NCI-H128 (cell line): Measurements from ENCODE around the gene ATG9A.
A peak's percentile ranks its signal among the peaks of the same experiment; 100 is the strongest.
"Not testable (repeated sequence)": the region's sequence is repeated elsewhere in the genome, so short reads cannot be mapped to it uniquely, and the experiment has no call there.

ENCODE experiments used
- DNase-seq: peaks from one replicate; lab custom pipeline; 2025; ENCODE audit not compliant: unreplicated experiment; lab: John Stamatoyannopoulos, UW

ATG9A gene, protein sequence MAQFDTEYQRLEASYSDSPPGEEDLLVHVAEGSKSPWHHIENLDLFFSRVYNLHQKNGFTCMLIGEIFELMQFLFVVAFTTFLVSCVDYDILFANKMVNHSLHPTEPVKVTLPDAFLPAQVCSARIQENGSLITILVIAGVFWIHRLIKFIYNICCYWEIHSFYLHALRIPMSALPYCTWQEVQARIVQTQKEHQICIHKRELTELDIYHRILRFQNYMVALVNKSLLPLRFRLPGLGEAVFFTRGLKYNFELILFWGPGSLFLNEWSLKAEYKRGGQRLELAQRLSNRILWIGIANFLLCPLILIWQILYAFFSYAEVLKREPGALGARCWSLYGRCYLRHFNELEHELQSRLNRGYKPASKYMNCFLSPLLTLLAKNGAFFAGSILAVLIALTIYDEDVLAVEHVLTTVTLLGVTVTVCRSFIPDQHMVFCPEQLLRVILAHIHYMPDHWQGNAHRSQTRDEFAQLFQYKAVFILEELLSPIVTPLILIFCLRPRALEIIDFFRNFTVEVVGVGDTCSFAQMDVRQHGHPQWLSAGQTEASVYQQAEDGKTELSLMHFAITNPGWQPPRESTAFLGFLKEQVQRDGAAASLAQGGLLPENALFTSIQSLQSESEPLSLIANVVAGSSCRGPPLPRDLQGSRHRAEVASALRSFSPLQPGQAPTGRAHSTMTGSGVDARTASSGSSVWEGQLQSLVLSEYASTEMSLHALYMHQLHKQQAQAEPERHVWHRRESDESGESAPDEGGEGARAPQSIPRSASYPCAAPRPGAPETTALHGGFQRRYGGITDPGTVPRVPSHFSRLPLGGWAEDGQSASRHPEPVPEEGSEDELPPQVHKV

DNA sequence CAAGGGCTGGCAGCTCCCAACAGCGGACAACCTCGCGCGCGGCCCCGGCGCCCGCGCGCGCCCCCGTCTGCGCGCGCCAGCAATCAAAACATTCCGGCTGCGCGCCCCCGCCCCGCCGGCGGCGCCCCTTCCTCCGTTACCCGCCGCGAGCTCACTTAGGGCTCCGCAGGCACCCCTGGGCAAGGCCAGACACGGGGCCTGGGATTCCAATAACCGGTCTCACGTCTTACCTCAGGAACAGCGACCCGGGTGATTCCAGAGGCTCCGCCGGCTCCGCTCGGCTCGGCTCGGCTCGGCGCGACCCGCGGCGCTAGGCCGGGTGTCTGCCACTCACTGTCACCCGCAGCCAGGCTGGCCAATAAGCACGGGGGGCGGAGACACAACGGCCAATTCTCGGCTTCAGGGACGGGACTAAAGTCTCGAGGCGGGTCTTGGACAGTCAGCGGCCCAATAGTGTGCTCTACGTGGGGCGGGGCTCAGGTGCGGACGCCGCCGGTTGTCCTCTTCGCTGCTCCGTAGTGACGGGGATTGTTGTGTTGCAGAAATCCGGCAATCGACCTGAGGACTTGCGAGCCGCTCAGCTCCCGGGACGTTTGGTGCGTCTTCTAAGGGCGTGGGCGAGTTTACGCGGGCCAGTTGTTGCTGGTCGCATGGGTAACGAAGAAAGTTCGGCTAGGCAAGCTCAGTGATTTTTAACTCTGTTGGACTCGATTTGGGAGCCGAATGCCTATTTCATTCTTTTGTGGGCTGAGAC, at the start of gene ATG9A, which contains the start of gene ANKZF1:
Gene ATG9A, minus strand, starts transcription at position 332 of the 754 bp plus-strand sequence. CDS start 1,612 bp downstream, outside the sequence.
Gene ANKZF1, plus strand, starts transcription at position 502 of the 754 bp plus-strand sequence. CDS start 452 bp downstream, outside the sequence.
- DNase-seq, result peak; percentile 95

DNA sequence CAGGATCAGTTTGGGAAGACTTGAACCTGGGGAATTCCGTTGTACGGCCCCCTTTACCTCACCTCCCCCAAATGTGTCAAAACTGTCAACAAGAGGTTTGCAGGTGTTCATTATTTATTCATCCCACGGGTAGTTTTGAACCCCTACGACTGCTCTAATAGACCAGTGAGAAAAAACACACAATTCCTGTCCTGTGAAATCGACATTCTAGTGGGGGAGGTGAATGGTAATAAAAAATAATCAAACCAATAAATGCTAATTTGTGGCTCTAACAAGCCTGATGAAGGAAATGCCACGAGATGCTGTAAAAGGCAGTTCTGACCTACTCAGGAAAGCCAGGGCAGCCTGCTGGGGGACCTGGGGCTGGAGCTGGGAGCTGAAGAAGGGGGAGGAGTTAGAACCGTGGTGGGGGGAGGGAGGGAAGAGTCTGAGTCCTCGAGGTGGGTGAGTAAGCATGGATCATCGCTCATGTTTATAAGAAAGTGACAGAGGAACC, 49.3 kb upstream of the ATG9A start:
- no peak for DNase-seq

DNA sequence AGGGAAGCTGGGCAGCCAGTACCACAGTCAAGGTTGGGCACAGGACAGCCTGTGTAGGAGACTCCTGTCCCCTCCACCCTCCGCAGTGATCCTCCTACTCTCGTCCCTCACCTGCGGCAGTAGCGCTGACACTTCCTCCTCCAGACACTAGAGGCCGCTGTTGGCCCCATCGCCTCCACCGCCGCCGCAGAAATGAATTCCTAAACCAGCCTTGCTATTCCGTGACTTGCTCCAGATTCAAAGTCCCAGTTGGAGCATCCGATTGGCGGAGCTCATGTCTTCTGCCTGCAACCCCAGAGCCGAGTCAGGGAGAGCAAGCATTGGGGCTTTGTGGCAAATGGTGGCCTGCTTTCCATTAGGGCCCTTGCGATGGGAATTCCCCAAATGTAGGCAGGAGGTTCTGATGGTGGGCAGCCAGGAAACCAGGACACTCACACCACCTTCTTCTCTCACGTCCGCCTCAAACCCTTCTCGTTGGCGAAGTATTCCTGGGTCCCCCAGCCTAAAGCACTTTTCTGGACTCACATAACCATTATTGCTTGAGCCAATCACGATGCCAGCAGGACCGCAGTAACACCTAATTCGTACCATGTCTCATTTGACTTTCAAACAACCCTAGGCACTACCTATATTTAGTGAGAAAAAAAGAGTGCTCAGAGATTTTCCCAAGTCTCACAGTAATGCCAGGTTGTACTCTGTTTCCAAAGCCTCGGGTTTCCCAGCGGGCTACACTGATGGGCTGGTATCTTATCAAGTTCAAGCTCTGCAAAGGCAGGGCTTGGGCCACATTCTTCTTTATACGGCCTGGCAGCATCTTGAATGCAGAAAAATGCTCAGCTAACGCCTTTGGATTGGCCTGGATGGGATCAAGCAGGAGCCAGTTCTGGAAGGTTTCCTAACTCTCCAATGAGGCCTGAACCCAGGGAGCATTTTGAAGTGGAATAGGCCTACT, 48.5 kb upstream of the ATG9A start:
- no peak for DNase-seq

DNA sequence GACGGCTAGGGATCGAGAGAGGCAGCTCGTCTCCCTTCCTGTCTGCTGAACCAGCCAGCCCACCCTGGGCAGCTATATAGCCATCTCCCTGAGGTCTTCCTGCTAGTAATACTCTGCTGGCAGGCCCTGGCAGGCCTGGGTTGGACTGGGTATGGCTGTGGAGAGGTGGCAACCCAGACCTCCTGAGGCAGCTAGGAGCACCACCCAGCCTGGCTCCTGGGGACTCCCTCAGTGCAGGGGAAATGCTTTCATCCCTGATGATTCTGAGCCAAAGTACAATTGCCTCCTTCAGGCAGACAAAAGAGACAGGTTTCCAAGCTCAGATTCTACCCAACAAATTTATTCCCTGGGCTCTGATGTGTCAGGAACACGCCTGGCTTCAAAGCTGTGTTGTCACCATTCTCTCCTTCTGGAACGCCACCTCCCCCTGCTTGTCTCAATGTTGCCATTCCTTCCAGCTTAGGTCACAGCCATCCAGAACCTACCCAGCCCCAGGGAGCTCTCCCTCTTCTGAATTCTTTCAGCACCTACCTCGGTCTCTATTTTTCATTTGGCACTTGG, 45.0 kb upstream of the ATG9A start:
- no peak for DNase-seq

DNA sequence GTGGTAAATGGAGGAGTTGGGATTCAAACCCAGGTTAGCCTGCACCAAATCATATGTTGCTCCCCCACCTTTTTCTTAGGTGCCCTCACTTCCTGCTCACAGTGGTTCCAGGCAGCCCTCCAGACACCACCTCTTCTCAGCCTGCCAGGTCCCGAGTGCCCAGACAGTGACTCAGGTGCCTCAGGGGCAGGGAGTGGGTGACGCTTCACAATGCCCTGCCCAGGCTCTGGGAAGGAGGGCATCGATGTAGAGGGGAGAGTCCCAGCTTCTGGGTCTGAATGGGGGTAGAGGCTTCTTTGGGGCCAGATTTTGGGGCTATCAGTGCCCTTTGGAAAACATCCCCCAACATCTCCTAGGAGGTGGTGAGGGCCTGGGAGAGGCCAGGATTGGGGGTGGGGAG, 44.5 kb upstream of the ATG9A start:
- DNase-seq, result no peak

DNA sequence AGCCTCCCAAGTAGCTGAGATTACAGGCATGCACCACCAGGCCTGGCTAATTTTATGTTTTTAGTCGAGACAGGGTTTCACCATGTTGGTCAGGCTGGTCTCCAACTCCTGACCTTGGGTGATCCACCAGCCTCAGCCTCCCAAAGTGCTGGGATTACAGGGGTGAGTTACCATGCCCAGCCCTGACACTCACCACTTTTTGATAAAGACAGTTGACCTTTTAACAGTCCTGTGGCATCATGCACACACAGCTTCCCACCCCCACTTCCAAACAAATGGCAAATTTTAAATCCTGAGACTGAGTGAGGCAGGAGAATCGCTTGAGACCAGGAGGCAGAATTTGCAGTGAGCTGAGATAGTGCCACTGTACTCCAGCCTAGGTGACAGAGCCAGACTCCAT, 43.6 kb upstream of the ATG9A start:
- no peak for DNase-seq

DNA sequence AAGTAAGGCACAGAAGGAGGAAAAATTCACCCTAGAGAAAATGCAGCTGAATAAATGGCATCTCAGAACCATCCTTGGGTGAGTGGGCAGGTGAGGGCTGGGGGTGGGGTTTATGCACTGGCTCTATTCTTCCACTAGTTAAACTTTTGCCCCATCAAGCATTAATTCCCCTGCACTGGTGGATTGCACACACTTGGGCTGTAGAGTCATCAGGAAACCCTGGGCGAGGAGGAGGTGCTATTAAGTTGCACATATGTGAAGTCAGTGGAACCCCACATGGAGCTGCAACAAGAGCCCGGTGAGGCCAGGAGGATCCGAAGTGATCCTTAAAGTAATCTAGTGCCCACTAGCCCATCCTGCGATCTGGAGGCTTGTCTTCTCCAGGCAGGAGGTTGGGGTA, 42.9 kb upstream of the ATG9A start:
- DNase-seq, result no peak

DNA sequence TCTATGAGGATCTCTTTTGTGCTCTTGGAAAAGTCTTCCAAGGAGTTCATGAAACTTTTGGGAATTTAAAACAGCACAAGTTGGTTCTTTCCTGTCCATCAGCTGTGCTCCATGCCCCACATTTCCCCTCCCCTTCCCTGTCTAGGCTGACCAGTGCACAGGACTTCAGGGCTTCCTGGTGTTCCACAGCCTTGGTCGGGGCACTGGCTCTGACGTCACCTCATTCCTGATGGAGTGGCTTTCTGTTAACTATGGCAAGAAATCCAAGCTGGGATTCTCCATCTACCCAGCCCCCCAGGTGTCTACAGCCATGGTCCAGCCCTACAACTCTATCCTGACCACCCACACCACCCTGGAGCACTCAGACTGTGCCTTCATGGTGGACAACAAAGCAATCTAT, 41.6 kb upstream of the ATG9A start:
- no peak for DNase-seq

DNA sequence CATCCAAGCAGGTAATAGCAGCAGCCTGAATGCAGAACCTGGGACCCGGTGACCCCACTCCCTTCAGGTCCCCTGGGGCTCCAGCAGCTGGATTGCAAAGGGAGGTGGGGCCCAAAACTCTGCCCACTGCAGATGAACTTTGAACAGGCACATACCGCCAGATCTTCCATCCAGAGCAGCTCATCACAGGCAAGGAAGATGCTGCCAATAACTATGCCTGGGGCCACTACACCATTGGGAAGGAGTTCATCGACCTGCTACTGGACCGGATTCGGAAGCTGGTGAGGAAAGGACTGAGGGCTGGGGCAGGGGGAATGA, 40.6 kb upstream of the ATG9A start:
- DNase-seq, result no peak

DNA sequence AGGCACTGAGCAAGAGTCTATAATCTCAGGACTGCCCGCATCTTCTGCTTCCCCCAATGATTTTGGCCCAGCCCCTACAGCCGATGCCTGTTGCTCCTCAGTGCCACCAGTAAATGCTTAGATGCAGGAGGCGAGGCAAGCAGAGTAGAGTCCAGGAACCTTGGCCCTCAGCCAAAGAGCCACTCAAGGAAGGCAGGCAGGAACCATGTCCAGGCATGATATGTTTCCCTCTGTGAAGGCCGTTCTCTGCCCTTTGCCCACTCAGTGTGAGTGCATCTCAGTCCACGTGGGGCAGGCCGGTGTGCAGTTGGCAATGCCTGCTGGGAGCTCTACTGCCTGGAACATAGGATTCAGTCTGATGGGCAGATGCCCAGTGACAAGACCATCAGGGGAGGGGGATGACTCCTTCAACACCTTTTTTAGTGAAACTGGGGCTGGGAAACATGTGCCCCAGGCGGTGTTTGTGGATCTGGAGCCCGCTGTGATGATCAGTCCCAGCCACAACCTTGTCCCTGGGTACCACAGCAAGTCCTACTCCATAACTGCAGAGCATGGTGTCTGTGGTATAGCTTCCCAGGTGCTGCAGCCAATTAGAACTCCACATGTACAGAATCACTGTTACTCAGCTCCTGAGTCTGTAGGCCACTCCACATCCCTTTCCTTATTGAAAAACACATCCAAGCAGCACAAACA, 40.1 kb upstream of the ATG9A start:
- no peak for DNase-seq

DNA sequence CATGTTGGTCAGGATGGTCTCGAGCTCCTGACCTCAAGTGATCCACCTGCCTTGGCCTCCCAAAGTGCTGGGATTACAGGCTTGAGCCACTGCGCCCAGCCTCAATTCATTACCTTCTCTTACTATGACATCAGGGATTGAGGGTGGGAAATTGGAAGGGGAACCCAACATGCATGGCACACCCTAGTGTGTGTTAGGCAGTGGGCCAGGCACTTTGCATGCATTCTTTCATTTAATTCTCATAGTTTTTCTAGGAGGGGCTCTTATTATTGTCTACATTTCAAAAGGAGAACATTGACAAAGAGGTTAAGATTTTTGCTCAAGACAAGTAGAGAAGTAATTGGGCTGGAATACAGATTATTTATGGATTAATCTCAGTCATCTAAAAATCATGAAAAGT, 38.9 kb upstream of the ATG9A start:
- DNase-seq, result no peak

DNA sequence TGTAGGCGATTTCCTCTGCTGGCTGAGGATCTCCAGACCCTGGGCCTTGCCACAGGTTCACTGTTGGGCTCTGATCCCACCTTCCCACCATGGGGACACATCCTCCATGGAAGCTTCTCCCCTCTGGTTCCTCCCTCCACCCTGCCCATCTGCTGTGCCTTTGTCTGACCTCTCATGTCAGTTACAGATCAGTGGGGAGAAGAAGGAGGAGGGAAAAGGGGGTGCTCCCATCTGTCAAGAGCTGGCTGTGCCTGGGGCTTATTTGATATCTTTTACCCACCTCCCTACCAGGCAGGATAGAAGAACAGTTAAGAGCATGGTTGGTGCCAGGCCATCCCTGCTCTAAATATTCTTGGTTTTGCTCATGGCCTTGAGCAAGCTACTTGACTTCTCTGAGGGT, 37.5 kb upstream of the ATG9A start:
- DNase-seq, result no peak

DNA sequence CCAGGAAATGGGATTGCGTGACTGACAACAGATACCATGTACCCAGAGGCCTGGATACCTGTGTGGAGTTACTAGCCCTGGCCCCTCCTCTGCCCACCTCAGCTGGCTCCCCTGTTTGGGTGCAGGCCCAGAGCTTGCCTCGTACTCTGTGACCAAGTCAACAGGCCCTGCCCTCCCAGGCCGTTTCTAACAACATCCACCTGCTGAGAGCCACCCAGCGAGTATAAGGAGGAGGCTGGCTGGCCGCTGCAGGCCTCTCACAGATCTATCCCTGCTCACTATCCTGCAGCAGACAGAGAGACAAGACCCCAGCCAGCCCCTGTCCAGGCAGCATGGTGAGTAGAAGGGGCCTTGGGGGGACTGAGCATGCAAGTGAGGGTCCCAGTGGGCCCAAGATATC, 36.8 kb upstream of the ATG9A start:
- DNase-seq, result no peak

DNA sequence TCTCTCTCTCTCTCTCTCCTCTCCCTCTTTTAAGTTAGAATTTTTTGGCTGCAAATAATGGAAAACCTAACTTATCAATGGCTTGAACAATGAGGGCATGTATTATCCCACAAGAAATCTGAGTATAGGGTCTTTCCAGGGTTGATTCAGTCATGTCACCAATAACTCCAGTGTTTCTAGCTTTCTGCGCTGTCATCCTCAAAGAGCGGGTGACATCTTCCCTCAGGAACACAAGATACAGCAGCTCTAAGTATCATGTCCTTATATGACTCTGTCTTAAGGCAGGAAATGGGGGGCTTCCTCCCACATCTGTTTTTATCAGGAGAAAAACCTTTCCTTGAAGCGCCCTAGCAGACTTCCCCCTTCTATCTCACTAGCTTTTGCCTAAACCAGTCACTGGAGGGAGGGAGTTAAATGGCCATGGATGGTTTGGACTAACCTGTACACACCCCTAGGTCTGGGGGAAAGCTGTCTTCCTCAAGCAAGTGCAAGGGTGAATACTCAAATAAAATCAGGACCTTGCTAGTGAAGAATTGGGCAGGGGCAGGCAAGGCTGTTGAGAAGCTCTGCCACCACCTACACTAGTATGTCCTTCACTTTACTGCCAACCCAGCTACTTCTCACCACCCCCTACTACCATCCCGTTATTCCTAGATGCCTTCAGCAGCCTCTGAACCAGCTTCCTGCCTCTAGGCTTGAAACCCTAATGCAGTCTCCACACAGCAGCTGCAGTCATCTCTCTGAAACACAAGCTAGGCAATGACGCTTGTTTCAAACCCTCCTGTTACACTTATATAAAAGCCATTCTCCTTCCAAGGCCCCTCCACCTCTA, 31.8 kb upstream of the ATG9A start:
- no peak for DNase-seq

DNA sequence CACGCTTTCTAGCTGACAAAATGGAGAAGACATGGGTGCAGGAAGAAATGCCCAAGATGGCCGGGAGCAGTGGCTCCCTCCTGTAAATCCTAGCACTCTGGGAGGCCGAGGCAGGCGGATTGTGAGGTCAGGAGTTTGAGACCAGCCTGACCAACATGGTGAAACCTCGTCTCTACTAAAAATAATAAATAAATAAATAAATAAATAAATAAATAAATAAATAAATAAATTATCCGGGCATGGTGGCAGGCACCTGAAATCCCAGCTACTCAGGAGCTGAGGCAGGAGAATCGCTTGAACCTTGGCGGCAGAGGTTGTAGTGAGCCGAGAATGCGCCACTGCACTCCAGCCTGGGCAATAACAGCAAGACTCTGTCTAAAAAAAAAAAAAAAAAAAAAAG, 29.5 kb upstream of the ATG9A start:
- not testable (repeated sequence) for DNase-seq

DNA sequence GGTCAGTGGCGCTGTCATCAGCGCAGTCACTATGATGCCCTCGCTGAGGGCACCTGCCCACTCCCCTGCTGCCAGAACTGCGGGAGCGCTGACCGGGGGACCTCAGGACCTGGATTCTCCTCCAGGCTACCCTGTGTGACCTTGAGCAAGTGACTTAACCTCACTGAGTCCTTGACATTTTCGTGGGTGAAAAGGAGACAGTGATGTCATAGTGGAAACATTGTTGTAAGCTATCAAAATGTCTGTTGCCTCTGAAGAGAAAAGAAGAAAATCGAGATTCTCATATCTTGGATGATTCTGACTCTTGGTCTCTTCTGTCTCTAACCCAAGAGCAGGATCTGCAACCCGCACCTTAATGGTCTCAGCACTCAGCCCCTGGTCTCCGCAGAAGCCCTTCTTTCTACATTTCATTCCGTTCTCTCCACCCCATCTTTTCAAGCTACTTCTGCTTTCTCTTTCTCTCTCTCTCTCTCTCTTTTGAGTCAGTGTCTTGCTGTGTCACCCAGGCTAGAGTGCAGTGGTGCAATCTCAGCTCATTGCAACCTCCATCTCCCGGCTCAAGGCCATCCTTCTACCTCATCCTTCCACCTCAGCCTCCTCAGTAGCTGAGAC, 25.3 kb upstream of the ATG9A start:
- no peak for DNase-seq

DNA sequence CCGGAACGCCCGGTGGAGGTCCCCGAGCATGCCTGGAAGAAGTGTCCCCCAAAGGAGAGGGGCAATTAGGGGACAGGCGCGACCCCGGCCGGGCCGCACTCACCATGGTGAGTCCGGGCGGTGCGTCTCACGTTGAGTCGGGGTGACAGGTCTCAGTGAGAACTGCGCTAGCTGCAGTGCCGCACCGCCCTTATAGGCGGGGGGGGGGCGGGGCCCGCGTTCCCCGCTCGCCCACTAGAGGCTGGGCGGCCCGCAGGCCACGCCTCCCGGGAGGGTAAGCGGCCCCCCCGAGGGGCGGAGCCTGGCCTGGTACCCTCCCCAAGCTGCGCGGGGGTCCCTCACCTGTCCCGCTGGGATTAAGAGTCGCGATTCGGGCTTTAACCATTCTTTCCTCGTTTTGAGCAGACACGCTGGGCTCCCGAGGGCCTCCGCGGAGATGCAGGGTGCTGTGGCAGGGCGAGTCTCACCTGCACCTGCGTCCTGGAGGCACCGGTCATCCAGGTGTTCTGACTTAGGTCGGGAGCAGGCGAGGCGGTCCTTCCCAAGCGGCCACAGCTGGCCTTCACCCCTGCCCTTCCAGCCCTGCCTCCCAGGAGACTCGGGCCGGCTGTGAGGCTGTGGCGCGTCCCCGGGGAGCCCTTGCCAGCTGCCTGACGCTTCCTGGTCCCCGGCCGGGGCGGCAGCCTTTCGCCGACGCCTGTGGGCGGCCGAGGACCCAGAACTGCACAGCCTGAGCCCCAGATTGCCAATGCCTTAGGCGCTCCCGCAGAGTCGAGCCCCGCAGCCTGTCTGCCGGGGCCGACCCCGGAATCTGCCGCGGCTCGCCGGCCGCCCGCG, 24.5 kb upstream of the ATG9A start, which contains the start of gene TUBA4A:
Gene TUBA4A, minus strand, starts transcription at position 166 of the 837 bp plus-strand sequence. Its CDS starts 60 bp downstream, at position 106.
- peak; percentile 59 for DNase-seq
